Hepatocyte (in vitro differentiated cells): ENCODE results near the gene MPC1. TPM values are rescaled to one million over a fixed set of nuclear protein-coding genes. Genes with fewer than 3 reads are reported as not detected.
"Not testable (repeated sequence)": the region's sequence is repeated elsewhere in the genome, so short reads cannot be mapped to it uniquely, and the experiment has no call there.

Experiments
- DNase-seq: peaks from one replicate; pipeline ENCODE4 v3.0.0-alpha.2; 2016; ENCODE audit warnings: low spot score
- H2AFZ ChIP-seq: fragments of 200-600 bp; sonication (generic); 2 replicates; pipeline ENCODE4 v1.6.0; 2016; ENCODE audit warnings: antibody characterized with exemption, mild to moderate bottlenecking
- H3K27ac ChIP-seq: fragments of 200-600 bp; sonication (generic); 2 replicates; pipeline ENCODE4 v1.5.1; 2016; ENCODE audit warnings: mild to moderate bottlenecking
- H3K27me3 ChIP-seq: fragments of 200-600 bp; sonication (generic); 2 replicates; pipeline ENCODE4 v1.6.1; 2016
- H3K36me3 ChIP-seq: fragments of 200-600 bp; sonication (generic); replicated peaks from 2 replicates; pipeline ENCODE4 v1.5.1; 2016; ENCODE audit warnings: low read depth; ENCODE audit not compliant: insufficient read depth
- H3K4me1 ChIP-seq: fragments of 200-600 bp; sonication (generic); 2 replicates; pipeline ENCODE4 v1.5.1; 2016; ENCODE audit warnings: mild to moderate bottlenecking, moderate library complexity; ENCODE audit not compliant: insufficient read depth
- H3K4me2 ChIP-seq: fragments of 200-600 bp; sonication (generic); 2 replicates; pipeline ENCODE4 v1.6.0; 2016
- H3K4me3 ChIP-seq: fragments of 200-600 bp; sonication (generic); 2 replicates; pipeline ENCODE4 v1.5.1; 2016; ENCODE audit warnings: mild to moderate bottlenecking
- H3K79me2 ChIP-seq: fragments of 200-600 bp; sonication (generic); 2 replicates; pipeline ENCODE4 v1.6.0; 2017; ENCODE audit warnings: mild to moderate bottlenecking
- H3K9me2 ChIP-seq: fragments of 200-600 bp; sonication (generic); replicated peaks from 2 replicates; pipeline ENCODE4 v1.6.0; 2017; ENCODE audit warnings: mild to moderate bottlenecking; ENCODE audit not compliant: insufficient read depth
- H3K9me3 ChIP-seq: fragments of 200-600 bp; sonication (generic); 2 replicates; pipeline ENCODE4 v1.5.1; 2016; ENCODE audit warnings: low read depth, mild to moderate bottlenecking
- H4K20me1 ChIP-seq: fragments of 200-600 bp; sonication (generic); 2 replicates; pipeline ENCODE4 v1.6.0; 2016; ENCODE audit warnings: mild to moderate bottlenecking; ENCODE audit not compliant: insufficient read depth, poor library complexity, severe bottlenecking
- EZH2 ChIP-seq: fragments of 200-600 bp; sonication (generic); IDR thresholded peaks from 2 replicates; pipeline ENCODE4 v1.6.1; 2016; ENCODE audit warnings: antibody characterized with exemption, mild to moderate bottlenecking, borderline replicate concordance
- EZH2phosphoT487 ChIP-seq: fragments of 200-600 bp; sonication (generic); IDR thresholded peaks from one replicate; pipeline ENCODE4 v1.6.1; 2018; ENCODE audit warnings: antibody characterized with exemption, mild to moderate bottlenecking, low read depth, moderate library complexity; ENCODE audit not compliant: unreplicated experiment, severe bottlenecking
- WGBS: methylation state at CpG from one replicate; pipeline ENCODE4 v1.1.6; 2016; ENCODE audit warnings: low lambda C conversion rate; ENCODE audit errors: missing lambda C conversion rate; 5-methylcytosine and 5-hydroxymethylcytosine counted together
- polyA plus RNA-seq: library from polyadenylated mRNA; unstranded; fragments of >200 nt; fragmentation: Nextera tagmentation; extraction: Ambion mirVana; gene quantifications from 2 replicates; pipeline ENCODE4 v1.2.1, GENCODE V29; 2016
- total RNA-seq: library from RNA; depleted of rRNA; stranded (reverse); fragments of >200 nt; gene quantifications from 2 replicates; pipeline ENCODE4 v1.2.3, GENCODE V29; 2014
- TF ChIP-seq, protein P1 (sequence below): fragments of 200-600 bp; sonication (generic); IDR thresholded peaks from 2 replicates; pipeline ENCODE4 v1.5.1; 2016; ENCODE audit warnings: antibody characterized with exemption, mild to moderate bottlenecking; ENCODE audit not compliant: poor library complexity

Gene MPC1
- total and polyA plus RNA-seq, 2 experiments from 2014 or later: 70.2 to 75.4 TPM

DNA sequence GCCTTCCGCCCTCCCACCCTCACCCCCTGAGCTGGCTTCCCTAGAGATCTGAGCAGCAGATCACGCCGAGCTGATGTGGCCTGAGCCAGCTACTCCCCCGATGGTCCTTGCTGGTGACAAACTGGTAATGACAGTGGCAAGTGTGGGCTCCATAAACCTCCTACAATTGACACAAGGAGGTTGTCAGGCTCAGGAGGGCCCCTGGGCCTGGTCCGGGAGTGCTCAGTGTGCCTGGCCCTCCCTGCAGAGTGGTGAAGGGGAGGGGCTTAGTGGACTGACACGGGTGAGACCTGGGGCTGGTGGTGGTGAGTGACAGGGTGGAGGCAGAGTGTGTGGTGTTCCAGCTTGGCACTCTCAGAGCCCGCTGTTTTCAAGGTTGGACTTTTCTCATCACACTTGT is 22.6 kb upstream of the MPC1 start:
- Histone ChIP-seq H3K27me3 (no peaks in the 10 kb centered on the region), H3K4me2 (no peak overlapping the region), H3K79me2 (no peaks in the 10 kb centered on the region), H3K4me3 (no peak overlapping the region), H3K36me3 (no peaks in the 10 kb centered on the region), H3K9me2 (no peaks in the 10 kb centered on the region), H3K9me3 (no peaks in the 10 kb centered on the region), H4K20me1 (no peaks in the 10 kb centered on the region), H2AFZ (no peak overlapping the region), H3K27ac (no peak overlapping the region), H3K4me1 (no peaks in the 10 kb centered on the region)
- 79% methylated on average over 7 of the region's 7 CpGs for WGBS
- no peak for DNase-seq
- TF ChIP-seq, protein P1, sequence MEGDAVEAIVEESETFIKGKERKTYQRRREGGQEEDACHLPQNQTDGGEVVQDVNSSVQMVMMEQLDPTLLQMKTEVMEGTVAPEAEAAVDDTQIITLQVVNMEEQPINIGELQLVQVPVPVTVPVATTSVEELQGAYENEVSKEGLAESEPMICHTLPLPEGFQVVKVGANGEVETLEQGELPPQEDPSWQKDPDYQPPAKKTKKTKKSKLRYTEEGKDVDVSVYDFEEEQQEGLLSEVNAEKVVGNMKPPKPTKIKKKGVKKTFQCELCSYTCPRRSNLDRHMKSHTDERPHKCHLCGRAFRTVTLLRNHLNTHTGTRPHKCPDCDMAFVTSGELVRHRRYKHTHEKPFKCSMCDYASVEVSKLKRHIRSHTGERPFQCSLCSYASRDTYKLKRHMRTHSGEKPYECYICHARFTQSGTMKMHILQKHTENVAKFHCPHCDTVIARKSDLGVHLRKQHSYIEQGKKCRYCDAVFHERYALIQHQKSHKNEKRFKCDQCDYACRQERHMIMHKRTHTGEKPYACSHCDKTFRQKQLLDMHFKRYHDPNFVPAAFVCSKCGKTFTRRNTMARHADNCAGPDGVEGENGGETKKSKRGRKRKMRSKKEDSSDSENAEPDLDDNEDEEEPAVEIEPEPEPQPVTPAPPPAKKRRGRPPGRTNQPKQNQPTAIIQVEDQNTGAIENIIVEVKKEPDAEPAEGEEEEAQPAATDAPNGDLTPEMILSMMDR: no peak
- TF ChIP-seq EZH2 (no peak), EZH2phosphoT487 (no peak)

DNA sequence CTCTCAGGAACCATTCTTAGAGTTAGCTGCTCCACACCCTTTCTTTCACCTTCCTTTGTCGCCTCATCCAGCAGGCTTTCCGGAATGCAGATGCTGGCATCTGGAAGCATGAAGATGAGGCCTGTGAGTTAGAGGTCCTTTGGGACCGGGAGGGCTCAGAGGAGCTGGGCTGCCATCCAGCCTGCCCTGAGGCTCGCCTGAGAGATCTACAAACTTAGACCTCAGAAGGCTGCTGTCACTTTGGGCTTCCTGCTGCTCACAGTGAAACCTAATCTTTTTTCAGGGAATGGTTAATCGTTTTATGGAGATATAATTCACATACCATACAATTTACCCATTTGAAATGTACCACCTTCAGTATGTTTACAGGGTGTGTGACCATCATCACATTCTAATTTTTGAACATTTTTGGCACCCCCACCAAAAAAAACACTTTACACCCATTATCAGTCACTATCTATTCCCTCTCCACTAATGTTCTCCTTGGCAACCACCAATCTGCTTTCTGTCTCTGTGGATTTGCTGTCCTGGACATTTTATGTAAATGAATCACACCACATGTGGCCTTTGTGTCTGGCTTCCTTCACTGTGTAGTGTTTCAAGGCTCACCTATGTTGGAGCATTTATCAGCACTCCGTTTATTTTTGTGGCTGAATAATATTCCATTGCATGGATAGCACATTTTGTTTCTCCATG is 20.0 kb upstream of the MPC1 start:
- Histone ChIP-seq H3K9me2 (no peaks in the 10 kb centered on the region), H2AFZ (no peak overlapping the region), H3K4me3 (no peak overlapping the region), H3K4me1 (no peaks in the 10 kb centered on the region), H3K9me3 (no peaks in the 10 kb centered on the region), H3K4me2 (no peak overlapping the region), H3K27me3 (no peaks in the 10 kb centered on the region), H3K79me2 (no peaks in the 10 kb centered on the region), H3K27ac (no peak overlapping the region), H3K36me3 (no peaks in the 10 kb centered on the region), H4K20me1 (no peaks in the 10 kb centered on the region)
- TF ChIP-seq EZH2: no peak
- TF ChIP-seq, protein P1: no peak
- TF ChIP-seq EZH2phosphoT487: no peak
- DNase-seq: no peak
- 49% methylated on average over 6 of the region's 6 CpGs for WGBS

DNA sequence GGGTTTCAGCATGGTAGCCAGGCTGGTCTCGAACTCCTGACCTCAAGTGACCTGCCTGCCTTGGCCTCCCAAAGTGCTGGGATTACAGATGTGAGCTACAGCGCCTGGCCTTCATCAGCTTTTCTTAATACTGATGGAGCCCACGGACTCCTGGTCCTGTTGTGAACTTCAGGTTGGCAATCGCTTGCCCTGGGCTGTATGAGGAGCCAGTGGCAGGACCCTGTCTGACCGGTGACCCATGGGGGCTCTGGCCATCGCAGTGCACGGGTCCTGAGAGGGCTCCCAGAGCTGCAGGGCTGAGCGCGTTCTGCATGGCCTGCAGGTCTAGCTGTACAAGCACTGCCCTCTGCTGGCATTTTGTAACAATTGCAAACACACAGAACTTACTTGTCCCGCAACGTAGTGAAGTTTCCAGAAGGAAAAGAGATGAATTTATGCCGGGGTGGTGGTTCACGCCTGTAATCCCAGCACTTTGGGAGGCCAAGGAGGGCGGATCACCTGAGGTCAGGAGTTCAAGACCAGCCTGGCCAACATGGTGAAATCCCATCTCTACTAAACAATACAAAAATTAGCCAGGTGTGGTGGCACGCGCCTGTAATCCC is 18.0 kb upstream of the MPC1 start:
- not testable (repeated sequence) for H3K4me3 ChIP-seq, H3K27ac ChIP-seq, H4K20me1 ChIP-seq, H3K79me2 ChIP-seq, H3K9me2 ChIP-seq, H3K36me3 ChIP-seq, H3K4me2 ChIP-seq, H3K4me1 ChIP-seq, H3K9me3 ChIP-seq, H3K27me3 ChIP-seq, H2AFZ ChIP-seq
- peak; percentile 82 for DNase-seq
- 31% methylated on average over 16 of the region's 16 CpGs for WGBS
- TF ChIP-seq, protein P1: peak; percentile 83
